HG02938 (cell line): Measurements from ENCODE around the gene NAT8L.

Experiments
- ATAC-seq: cut with Tn5 transposase; IDR thresholded peaks from one replicate; pipeline ENCODE4 v1.9.1; 2021; ENCODE audit warnings: mild to moderate bottlenecking, moderate library complexity; ENCODE audit not compliant: unreplicated experiment

Gene NAT8L

GRCh38 chr4:2073808-2074481, 14.8 kb downstream of the NAT8L start:
- no peak for ATAC-seq

DNA sequence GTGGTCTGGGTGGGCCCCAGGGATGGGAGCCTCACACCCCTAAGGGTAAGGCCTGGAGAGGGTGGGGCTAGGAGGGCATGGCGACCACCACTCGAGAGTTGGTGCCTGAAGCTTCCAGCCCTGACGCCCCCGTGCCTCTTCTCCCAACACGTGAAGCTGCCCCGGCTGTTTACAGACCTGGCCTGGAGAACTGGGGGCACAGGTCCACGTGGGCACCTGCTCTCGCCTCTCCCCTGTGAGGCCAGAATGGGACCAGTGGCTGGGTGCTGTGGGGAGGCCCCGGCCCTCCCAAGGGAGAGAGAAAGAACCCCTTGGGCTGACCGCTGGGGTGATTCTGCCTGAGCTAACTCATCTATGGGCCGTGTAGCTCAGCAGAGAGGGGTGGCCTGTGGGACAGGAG, 15.5 kb downstream of the NAT8L start:
- no peak for ATAC-seq

- no peak for ATAC-seq
Observed at GRCh38 chr4:2075171-2075986, 16.3 kb downstream of the NAT8L start.

DNA sequence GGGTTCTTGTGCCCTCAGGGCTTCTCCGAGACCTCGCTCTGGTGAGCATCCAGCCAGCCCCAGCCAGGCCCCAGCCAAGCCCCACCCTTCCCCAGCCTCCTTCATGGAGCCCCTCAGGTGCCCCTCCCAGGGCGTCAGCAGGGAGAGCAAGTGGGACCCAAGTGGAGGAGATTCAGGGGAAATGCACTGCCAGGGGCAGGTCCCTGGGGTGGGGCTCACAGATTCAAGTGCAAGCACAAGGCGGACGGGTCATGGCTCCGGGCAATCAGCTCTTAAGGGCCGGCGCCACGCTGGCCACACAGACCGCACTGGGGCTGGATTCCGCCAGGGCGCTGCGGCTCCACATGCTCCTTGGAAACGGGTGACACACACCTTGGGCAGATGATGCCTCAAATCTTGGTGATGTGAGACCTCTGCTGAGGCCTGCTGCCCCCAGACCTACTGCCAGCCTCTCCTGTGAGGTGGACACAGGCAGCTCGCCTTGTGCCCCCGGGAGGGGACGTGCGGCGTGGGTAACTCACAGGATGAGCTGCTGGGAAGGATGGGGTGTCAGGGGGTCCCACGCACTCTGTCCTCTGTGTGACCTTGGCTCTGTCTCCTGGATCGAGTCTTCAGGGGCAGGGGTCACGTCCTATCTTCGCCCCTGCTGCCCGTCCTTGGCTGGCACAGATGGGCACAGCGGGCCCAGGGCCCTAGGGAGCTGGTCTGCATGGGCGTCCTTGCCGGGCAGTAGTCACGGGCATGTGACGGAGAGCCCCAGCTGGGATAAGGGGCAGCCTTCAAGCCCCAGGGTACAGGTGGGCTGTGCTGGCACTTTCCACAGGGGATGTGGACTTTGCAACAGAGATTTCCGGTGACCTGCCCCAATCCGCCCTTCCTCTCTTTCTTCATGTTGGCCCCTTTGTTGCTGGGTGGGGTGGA, 17.1 kb downstream of the NAT8L start:
- no peak for ATAC-seq

DNA sequence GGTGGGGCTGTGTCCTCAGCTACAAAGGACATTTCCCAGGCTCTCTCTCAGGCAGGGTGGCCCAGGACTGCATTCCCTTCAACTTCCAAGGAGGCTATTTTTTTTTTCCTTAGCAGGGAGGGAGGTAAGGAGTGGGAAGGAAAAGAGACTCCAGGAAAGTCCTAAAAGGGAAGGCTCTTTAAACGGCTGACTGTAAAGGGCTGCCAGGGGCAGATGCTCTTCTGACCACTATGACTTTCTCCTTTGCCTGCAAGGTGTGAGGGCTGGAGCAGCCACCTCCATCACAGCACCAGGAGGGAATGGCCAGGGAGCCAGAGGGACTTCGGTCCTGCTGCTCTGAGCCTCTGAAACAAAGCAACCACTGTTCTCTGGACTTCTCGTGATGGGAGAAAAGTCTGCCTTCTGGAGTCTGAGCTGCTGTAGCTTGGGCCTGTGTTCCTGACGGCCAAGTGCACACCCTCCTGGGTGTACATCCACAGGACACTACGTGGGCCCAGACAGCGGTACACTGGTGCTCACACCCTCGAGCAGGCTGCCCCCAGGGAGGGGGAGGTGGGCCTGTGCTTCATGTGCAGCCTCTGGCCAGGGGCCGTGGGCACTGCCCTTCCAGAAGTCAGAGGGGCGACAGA, 17.9 kb downstream of the NAT8L start:
- no peak for ATAC-seq

DNA sequence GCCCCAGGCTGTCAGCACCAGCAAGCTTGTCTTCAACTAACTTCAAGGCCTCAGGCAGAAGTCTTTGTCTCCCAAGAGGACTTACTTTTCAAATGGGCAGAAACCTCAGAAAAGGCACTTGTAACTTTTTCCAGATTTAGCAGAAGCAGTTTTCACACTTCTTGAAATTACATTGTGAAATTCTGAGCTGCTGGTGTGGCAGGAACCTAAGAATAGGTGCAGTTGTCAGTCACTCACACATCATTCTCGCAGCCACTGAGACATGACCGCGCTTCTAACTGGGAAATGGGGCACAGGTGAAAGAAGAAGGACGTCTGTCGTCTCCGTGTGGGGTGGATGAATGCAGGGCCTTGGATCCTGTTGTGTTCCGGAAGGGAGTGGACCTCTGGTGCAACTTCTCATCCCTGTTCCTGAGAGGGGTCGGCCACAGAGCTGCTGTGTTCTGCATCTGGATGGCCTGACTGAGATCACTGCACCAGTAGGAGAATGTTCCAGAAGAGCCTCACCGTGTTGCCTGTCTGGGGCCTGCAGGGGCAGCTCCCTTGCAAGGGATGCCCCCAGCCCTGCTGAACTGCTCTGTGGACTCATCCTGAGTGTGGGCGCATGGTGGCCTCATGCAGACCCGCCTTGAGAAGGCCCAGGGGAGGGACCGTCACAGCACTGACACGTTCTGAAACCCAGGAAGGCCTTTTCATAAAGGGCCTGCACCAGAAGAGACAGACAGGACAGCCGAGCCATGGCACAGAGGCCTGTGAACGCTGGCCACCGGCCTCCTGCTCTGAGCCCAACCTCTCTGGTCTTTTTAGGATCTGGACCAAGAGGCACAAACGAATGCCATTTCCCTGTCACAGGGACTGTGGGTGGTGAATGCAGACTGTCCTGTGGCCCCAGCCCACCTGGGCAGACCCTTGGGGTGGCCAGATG, 18.7 kb downstream of the NAT8L start:
- ATAC-seq = no peak

DNA sequence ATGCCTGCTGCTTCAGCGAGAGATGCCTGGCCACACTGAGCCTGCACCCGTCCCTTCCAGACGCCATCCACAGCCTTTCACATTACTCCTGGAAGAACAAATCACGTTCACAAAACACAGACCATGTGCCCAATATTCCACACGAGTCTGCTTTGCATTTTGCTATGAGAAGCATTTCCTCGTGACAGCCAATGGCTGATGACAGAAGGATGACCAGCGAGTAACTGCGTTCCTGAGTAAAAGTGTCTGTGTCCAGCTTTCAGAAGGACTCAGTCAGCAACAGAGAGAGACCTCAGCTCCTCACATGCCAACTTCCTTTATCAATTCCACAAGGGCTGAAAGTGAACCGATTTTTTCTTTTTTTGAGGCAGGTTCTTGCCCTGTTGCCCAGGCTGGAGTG, 19.5 kb downstream of the NAT8L start:
- no peak for ATAC-seq

DNA sequence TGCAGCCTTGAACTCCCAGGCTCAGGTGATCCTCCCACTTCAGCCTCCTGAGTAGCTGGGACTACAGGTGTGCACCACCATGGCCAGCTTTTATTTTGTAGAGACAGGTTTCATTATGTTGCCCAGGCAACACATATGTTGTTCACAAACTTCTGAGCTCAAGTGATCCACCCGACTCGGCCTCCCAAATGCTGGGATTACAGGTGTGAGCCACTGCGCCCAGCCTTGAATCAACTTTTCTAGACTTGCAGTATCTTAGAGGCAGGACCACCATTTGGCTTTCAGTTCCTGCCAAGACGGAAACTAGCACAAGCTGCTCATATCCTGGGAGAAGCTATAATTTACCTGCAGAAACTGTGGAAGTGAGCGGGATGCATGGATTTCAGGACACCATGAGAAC, 19.9 kb downstream of the NAT8L start:
- ATAC-seq = no peak

DNA sequence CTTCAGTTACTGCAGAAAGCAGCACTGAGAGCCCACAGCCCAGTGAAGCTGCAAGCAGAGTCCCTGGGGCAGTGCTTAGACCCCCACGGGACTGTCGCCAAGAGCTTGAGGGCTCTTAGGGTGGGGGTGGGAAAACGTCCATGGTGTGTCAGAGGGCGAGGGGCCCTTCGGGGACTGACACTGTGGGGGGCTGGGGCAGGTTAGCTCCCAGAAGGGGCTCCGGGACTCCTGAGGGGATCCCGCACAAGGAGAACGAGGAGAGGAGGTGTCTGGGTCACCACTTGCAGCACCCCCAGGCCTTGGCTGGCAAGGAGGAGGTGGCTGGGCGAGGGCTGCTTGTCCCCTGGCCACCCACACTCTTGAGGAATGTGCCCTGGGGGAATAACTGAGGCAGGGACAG, 20.8 kb downstream of the NAT8L start:
- ATAC-seq = no peak

- no peak for ATAC-seq
Observed at GRCh38 chr4:2080429-2081300, 21.5 kb downstream of the NAT8L start.

DNA sequence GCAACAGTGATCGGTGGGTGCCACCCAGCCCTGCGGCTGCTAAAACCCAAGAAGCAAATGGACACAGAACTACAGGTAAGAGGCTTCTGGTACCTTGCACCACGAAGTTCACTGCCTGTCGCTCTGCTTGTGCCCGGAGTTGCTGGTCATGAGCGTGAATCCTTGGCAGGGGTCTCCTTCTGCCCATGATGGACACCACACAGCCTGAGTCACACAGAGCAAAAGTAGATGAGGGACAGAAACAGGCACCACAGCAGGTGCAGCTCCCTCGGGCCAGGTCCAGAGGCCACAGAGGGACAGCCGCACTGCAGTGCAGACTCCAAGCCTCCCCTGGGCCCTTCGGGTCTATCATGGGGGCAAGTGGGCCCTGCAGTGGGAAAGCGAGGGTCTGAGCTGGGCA, 22.4 kb downstream of the NAT8L start:
- no peak for ATAC-seq

DNA sequence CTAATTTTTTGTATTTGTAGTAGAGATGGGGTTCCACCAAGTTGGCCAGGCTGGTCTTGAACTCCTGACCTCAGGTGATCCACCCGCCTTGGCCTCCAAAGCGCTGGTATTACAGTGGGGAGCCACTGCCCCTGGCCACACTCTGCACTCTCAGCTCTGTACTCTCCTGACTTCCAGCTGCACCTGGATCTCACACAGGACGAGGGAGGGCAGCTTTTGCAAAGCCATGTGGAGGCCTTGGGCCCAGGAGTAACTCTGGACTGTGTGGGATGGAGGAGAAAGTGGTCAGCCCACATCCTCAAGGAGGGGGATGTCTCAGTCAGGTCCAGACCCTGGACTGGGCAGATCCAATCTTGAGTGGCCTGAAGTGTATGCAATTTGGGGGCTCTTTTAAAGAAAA, 23.0 kb downstream of the NAT8L start:
- ATAC-seq = no peak

GRCh38 chr4:2082627-2083026, 23.5 kb downstream of the NAT8L start:
- ATAC-seq = no peak

GRCh38 chr4:2083116-2083825, 24.1 kb downstream of the NAT8L start:
- no peak for ATAC-seq

DNA sequence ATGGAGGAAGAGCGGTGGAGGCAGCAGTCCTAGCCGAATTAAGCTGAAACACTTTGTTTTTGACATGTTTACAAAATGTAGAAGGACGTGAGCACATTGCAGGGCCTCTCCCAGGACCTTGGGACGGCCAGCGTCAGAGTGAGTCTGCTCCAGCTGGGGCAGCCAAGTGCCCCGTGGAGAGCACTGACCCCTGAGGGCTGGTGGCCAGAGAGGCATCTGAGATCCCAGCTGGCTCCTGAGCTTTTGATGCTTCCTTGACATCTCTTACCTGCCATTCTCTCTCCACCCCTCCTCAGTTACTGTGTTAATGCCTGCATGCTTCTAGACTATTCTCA, 24.7 kb downstream of the NAT8L start:
- no peak for ATAC-seq

DNA sequence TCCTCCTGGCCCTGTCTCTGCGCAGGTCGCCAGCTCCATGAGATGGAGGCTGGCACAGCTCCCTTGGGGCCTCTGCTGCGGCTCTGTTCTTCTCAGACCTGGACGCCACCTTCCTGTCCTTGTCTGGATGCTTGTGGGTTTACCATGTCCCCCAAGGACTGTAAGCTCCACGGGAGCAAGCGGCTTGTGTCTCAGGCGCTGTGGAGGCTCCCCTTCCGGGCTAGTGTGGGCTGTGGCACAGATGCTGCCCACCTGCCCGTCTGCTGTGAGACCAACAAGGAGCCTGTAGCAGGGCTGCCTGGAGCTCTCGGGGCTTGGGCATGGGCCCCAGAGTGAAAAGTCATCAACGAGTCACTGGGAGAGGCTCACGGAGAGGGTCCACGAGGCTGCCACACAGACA, 25.2 kb downstream of the NAT8L start:
- no peak for ATAC-seq

- no peak for ATAC-seq
Observed at GRCh38 chr4:2085496-2085901, 26.4 kb downstream of the NAT8L start.

DNA sequence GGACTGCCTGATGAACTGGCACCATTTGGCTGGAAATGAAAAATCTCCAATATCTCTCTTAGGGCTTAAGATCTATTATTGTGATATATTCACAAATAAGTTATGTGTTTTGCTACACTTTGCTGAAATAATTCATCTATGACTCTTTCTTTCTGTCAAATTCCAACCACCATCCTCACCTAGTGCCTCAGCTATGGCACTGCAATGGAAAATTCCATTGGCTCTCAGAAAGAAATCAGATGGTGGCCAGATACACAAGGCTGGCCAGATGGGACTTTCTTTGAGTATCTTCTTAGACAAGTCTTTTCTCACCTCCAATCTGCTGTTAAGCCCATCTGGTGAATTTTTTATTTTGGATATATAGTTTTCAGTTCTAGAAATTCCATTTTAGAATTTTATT, 28.0 kb downstream of the NAT8L start:
- no peak for ATAC-seq

DNA sequence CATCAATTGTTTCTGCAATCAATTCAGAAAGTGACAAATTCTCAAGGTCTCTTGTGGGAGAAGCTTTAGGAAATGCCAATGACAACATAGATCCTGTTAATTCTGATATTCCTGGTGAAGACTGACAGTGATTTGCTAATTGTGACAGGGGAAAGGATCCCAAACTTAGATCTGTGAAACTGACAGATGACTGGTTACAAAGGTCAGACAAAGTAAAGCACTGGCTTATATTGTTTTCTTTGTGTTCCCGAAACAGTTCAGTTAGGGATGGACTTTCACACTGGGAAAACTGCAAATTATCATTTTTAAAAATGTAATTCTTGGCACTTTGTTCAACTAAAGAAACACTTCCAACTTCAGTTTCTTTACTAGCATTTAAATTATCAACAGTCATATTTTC, 30.1 kb downstream of the NAT8L start:
- no peak for ATAC-seq
